Cerebellar cortex (tissue), 1 donor: ENCODE results near the gene ZNRF4.

ENCODE experiments used
- DNase-seq: peaks from one replicate; pipeline ENCODE4 v3.0.0-alpha.2; 2015; ENCODE audit warnings: low spot score

ZNRF4 gene

DNA sequence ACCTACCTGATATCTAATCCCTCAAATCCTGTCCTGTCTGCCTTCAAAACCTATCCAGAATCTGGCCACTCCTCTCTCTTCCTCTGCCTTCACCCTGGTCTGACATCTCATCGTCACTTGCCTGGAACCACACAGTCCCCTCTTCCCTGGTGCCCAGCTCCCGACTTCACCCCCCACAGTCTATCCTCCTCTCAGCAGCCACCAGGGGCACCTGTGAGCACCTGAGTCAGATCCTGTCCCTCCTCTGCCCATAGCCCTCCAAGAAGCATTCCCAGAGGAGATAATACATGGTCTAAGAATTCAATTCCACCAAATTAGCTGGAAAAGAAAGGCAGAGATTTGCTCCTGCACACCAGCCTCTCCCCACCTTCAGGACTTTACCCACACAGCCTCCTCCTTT lies 48.9 kb downstream of the ZNRF4 start:
- no peak for DNase-seq
